Tibial nerve (tissue), 4 donors: ENCODE measurements around the gene ADGRL1.

Experiments used
- EP300 ChIP-seq, 2 donors: sonication (generic); formaldehyde crosslinking; IDR thresholded peaks; one replicate each; pipeline ENCODE4 v1.6.1; 2017; ENCODE audit warnings: antibody characterized with exemption in 2 of 2, mild to moderate bottlenecking in 1 of 2
- POLR2A ChIP-seq, 2 donors: fragments of 450-650 bp; IDR thresholded peaks; one replicate each; pipeline ENCODE4 v1.6.1; 2017; ENCODE audit warnings: antibody characterized with exemption in 2 of 2, mild to moderate bottlenecking in 2 of 2, moderate library complexity in 2 of 2
- TF ChIP-seq, protein P1 (sequence below), 5 experiments: fragments of 200-600 bp in 3 of 5; fragments of 450-650 bp in 2 of 5; sonication (generic) in 3 of 5; IDR thresholded peaks; one replicate each; pipeline ENCODE4 v1.5.1; 2016 to 2019; ENCODE audit warnings: antibody characterized with exemption in 5 of 5, mild to moderate bottlenecking in 3 of 5, moderate library complexity in 2 of 5

DNA sequence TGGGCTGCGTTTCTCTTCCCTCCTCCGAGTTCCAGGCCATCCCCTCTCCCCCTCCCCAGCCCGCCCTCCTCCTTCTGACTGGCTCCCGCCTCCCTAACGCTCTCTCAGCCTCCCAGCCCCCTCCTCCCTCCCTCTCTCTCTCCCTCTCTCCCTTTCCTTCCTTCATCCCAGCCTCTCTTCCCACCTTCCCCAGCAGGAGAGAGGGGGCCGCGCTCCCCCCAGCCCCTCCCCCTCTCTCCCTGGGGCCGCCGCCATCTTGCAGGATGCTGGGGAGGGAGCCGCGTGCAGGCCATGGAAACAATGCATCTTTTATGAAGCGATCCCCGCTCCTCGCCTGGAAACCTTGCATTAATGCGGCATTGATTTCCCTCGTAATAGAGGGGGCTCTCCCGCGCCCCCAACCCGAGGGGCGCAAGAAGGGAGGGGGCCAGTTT, 42.6 kb upstream of the ADGRL1 start:
- TF ChIP-seq, protein P1, sequence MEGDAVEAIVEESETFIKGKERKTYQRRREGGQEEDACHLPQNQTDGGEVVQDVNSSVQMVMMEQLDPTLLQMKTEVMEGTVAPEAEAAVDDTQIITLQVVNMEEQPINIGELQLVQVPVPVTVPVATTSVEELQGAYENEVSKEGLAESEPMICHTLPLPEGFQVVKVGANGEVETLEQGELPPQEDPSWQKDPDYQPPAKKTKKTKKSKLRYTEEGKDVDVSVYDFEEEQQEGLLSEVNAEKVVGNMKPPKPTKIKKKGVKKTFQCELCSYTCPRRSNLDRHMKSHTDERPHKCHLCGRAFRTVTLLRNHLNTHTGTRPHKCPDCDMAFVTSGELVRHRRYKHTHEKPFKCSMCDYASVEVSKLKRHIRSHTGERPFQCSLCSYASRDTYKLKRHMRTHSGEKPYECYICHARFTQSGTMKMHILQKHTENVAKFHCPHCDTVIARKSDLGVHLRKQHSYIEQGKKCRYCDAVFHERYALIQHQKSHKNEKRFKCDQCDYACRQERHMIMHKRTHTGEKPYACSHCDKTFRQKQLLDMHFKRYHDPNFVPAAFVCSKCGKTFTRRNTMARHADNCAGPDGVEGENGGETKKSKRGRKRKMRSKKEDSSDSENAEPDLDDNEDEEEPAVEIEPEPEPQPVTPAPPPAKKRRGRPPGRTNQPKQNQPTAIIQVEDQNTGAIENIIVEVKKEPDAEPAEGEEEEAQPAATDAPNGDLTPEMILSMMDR (IDR thresholded peaks at IDR 0.05) = no peak
- TF ChIP-seq POLR2A (IDR thresholded peaks at IDR 0.05) (no peak), EP300 (IDR thresholded peaks at IDR 0.05) (no peak)
